Measurements from ENCODE around the gene NBEAL2. TPM values are rescaled to one million over a fixed set of nuclear protein-coding genes. Genes with fewer than 3 reads are reported as not detected.

Gene NBEAL2
- total and polyA plus RNA-seq, 7 donors = 5.4 to 13.0 (median 7.4) TPM

DNA sequence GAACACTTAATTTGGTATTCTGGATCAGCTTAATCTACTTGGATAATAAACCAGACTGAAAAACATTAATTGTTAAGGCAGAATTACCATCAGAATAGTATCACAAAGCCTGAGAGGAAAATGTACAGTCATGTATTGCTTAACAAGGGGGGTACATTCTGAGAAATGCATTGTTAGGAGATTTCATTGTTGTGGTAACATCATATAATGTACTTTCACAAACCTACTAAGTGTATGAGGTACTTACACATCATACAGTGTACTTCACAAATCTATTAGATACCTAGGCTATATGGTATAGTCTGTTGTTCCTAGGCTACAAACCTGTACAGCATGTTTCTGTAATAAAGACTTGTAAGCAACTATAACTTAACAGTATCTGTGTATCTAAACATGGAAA is 68.2 kb downstream of the NBEAL2 start:
- Histone ChIP-seq H3K4me3 (no peak overlapping the region), H3K27ac (no peak overlapping the region), H3K36me3 (ENCODE audit: insufficient read depth in 1 of 2, low read depth in 1 of 2) (peaks cover 0 to 27% of the 10 kb centered on the region in 2 donors), H3K9me3 (no peaks in the 10 kb centered on the region), H3K27me3 (ENCODE audit: insufficient read depth in 3 of 3, low read length in 2 of 3) (no peaks in the 10 kb centered on the region), H3K4me1 (no peaks in the 10 kb centered on the region)
- ATAC-seq = no peak
- TF ChIP-seq, protein P1, sequence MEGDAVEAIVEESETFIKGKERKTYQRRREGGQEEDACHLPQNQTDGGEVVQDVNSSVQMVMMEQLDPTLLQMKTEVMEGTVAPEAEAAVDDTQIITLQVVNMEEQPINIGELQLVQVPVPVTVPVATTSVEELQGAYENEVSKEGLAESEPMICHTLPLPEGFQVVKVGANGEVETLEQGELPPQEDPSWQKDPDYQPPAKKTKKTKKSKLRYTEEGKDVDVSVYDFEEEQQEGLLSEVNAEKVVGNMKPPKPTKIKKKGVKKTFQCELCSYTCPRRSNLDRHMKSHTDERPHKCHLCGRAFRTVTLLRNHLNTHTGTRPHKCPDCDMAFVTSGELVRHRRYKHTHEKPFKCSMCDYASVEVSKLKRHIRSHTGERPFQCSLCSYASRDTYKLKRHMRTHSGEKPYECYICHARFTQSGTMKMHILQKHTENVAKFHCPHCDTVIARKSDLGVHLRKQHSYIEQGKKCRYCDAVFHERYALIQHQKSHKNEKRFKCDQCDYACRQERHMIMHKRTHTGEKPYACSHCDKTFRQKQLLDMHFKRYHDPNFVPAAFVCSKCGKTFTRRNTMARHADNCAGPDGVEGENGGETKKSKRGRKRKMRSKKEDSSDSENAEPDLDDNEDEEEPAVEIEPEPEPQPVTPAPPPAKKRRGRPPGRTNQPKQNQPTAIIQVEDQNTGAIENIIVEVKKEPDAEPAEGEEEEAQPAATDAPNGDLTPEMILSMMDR (IDR thresholded peaks at IDR 0.05) = no peak
- intact Hi-C loops (cut with DNase I) = no loop called here
- DNase-seq = no peak

DNA sequence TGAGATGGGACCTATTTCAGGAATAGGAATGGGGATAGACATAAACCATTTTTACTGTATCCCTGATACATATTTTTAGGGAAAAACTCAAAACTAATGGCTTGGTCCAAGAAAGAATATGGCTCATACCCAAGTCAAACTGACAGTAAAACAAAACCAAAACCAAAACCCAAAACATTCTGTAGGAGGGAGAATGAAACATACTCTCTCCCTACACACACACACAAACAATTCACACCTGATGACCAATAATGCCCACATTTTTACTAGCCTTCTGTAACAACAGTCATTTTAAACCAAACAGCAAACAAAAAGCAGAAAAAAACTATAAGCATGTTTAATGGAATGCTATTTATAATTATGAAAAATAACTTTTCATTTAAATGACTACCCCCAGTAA is 74.9 kb downstream of the NBEAL2 start:
- Histone ChIP-seq H3K36me3 (ENCODE audit: insufficient read depth in 1 of 2, low read depth in 1 of 2) (peaks cover 0 to 30% of the 10 kb centered on the region in 2 donors), H3K4me3 (no peak overlapping the region), H3K27ac (no peak overlapping the region), H3K27me3 (ENCODE audit: insufficient read depth in 3 of 3, low read length in 2 of 3) (no peaks in the 10 kb centered on the region), H3K4me1 (no peaks in the 10 kb centered on the region), H3K9me3 (no peaks in the 10 kb centered on the region)
- intact Hi-C loops (cut with DNase I) = no loop called here
- ATAC-seq = no peak
- DNase-seq = no peak
- TF ChIP-seq, protein P1 (IDR thresholded peaks at IDR 0.05) = no peak

DNA sequence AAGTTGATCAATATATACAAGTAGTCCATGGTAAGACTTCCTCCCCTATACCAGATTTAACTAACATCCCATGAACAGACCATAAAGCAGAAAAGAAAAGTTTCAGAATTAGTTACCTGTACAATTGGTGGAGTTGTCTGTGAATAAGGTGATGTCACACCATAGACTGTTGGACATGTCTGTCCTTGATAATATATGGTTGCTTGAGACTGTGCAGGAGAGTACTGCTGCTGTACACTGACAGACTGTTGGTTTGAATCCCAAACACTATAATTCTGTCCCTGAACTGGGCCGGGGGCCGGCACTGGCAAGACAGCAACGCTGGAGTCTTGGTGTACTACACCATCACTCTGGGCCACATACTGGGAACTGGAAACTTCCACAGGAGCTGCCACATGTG is 77.2 kb downstream of the NBEAL2 start:
- Histone ChIP-seq H3K9me3 (no peaks in the 10 kb centered on the region), H3K27me3 (ENCODE audit: insufficient read depth in 3 of 3, low read length in 2 of 3) (no peaks in the 10 kb centered on the region), H3K4me3 (no peak overlapping the region), H3K27ac (no peak overlapping the region), H3K36me3 (ENCODE audit: insufficient read depth in 1 of 2, low read depth in 1 of 2) (peaks cover 0 to 42% of the 10 kb centered on the region in 2 donors), H3K4me1 (no peaks in the 10 kb centered on the region)
- DNase-seq (no peak), ATAC-seq (peak in 3 of 4 donors; percentile 18 to 35 (median 29))
- intact Hi-C loops (cut with DNase I) = no loop called here
- TF ChIP-seq, protein P1 (IDR thresholded peaks at IDR 0.05) = no peak
- 92 to 97% (median 94%) methylated on average over 3 of the region's 3 CpGs for WGBS, 3 donors

DNA sequence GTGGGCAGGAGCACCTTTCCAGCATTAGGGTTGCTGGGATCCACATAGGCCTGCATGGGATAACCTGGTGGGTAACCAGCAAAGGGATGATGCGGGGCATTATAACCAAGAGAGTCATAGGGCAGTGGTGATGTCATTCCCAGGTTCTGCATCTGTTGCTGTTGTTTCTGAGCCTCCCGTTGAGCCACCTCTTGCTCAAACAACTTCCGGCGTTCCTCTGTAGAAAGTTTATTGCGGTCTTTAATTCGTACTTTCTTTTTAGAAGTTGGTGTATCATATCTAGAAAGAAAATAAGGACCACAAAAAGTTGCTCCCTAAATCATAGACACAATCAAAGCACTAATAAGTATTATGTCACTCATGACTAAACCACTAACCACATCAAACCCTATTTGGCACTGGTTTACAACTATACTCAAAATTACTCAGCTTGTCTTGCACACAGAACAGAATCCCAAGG is 77.8 kb downstream of the NBEAL2 start:
- 89 to 97% (median 89%) methylated on average over 6 of the region's 6 CpGs for WGBS, 3 donors
- Histone ChIP-seq H3K36me3 (ENCODE audit: insufficient read depth in 1 of 2, low read depth in 1 of 2) (peaks cover 0 to 46% of the 10 kb centered on the region in 2 donors), H3K4me1 (no peaks in the 10 kb centered on the region), H3K4me3 (no peak overlapping the region), H3K27me3 (ENCODE audit: insufficient read depth in 3 of 3, low read length in 2 of 3) (no peaks in the 10 kb centered on the region), H3K27ac (no peak overlapping the region), H3K9me3 (no peaks in the 10 kb centered on the region)
- no peak for DNase-seq
- intact Hi-C loops (cut with DNase I) = no loop called here
- ATAC-seq = peak in 3 of 4 donors; percentile 31 to 51 (median 45)
- TF ChIP-seq, protein P1 (IDR thresholded peaks at IDR 0.05) = no peak

Other genes starting within 250 kb of the NBEAL2 start
- gene MYL3, start 116.2 kb upstream of the NBEAL2 start, total RNA-seq = 1,000 to 10,000 TPM in 2 of 4 donors, 100 to 1,000 TPM in 2; 395 to 2,071 (median 1,091) TPM
- 1,000 to 10,000 TPM in 2 of 3 donors, 100 to 1,000 TPM in 1; 555 to 3,091 (median 2,834) TPM for gene MYL3, start 116.2 kb upstream of the NBEAL2 start, polyA plus RNA-seq
- gene PTH1R, start 101.9 kb upstream of the NBEAL2 start, total RNA-seq = 1 to 10 TPM; 1.1 to 5.9 (median 4.1) TPM
- 1 to 10 TPM; 4.0 to 5.2 (median 4.2) TPM for gene PTH1R, start 101.9 kb upstream of the NBEAL2 start, polyA plus RNA-seq
- 10 to 100 TPM; 25.1 to 36.4 (median 34.9) TPM for gene CCDC12, start 2.9 kb upstream of the NBEAL2 start, total RNA-seq
- gene CCDC12, start 2.9 kb upstream of the NBEAL2 start, polyA plus RNA-seq = 10 to 100 TPM; 47.0 to 69.8 (median 55.5) TPM
- 10 to 100 TPM; 33.7 to 38.1 (median 36.6) TPM for gene SETD2, start 184.4 kb downstream of the NBEAL2 start, total RNA-seq
- gene SETD2, start 184.4 kb downstream of the NBEAL2 start, polyA plus RNA-seq = 10 to 100 TPM; 10.1 to 28.2 (median 14.2) TPM

Measured in psoas muscle (tissue), 8 donors.